Stomach (tissue), 4 donors: ENCODE measurements around the gene ENTPD2.

Source experiments
- EP300 ChIP-seq: sonication (generic); formaldehyde crosslinking; IDR thresholded peaks from one replicate; pipeline ENCODE4 v1.6.1; 2017; ENCODE audit warnings: antibody characterized with exemption
- POLR2A ChIP-seq, 4 donors: fragments of 450-650 bp; IDR thresholded peaks; one replicate each; pipeline ENCODE4 v1.6.1; 2016; ENCODE audit warnings: antibody characterized with exemption in 4 of 4, control low read depth in 2 of 4, mild to moderate bottlenecking in 1 of 4, moderate library complexity in 1 of 4
- POLR2AphosphoS5 ChIP-seq, 3 donors: sonication (generic); formaldehyde crosslinking; IDR thresholded peaks; one replicate each; pipeline ENCODE4 v1.6.1; 2016; ENCODE audit warnings: antibody characterized with exemption in 3 of 3
- TF ChIP-seq, protein P1 (sequence below), 7 experiments: fragments of 450-650 bp in 4 of 7; fragments of 200-600 bp in 3 of 7; sonication (generic) in 3 of 7; IDR thresholded peaks; one replicate each; pipeline ENCODE4 v1.5.1; 2016 to 2019; ENCODE audit warnings: antibody characterized with exemption in 7 of 7, control low read depth in 2 of 7, mild to moderate bottlenecking in 1 of 7

DNA sequence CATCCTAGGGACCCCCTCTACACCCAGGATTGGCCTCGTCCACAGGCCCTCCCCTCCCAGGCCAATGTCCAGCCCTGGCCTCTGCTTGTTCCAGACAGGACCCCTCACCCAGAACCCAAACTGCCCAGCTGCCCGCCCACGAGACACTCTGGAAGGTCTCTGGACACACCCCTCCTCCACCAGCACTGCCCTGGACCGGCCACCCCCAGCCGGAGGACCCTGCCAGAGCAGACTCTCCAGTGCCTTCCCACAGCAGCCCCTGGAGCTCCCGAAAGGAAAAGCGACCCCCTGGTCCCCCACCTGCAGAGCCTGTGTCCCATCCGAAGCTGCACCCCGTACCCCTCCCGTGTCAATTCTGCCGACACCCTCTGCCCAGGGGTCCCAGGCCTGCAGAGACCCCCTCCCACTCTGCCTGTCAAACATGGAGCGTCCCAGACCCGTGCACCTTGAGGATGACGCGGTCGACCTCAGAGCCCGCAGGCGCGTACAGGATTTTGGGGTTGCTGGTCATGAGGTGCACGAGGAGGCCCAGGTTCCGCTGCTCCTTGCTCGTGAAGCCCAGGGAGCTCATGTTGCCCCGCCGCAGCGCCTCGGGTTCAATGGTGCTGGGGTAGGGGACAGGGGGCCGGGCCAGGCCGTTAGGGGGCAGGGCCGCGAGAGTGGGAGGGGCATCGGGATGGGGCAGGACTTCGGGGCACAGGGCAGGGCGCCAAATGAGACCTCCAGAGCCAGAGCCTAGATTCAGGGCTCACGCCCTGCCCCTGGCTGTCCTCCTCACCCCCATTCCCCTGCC is 33.8 kb downstream of the ENTPD2 start:
- TF ChIP-seq POLR2AphosphoS5 (IDR thresholded peaks at IDR 0.05) (no peak), POLR2A (IDR thresholded peaks at IDR 0.05) (no peak), EP300 (no peak)
- TF ChIP-seq, protein P1, sequence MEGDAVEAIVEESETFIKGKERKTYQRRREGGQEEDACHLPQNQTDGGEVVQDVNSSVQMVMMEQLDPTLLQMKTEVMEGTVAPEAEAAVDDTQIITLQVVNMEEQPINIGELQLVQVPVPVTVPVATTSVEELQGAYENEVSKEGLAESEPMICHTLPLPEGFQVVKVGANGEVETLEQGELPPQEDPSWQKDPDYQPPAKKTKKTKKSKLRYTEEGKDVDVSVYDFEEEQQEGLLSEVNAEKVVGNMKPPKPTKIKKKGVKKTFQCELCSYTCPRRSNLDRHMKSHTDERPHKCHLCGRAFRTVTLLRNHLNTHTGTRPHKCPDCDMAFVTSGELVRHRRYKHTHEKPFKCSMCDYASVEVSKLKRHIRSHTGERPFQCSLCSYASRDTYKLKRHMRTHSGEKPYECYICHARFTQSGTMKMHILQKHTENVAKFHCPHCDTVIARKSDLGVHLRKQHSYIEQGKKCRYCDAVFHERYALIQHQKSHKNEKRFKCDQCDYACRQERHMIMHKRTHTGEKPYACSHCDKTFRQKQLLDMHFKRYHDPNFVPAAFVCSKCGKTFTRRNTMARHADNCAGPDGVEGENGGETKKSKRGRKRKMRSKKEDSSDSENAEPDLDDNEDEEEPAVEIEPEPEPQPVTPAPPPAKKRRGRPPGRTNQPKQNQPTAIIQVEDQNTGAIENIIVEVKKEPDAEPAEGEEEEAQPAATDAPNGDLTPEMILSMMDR (IDR thresholded peaks at IDR 0.05): no peak
